ENCODE measurements around the gene FIP1L1.
"Not testable (repeated sequence)": the region's sequence is repeated elsewhere in the genome, so short reads cannot be mapped to it uniquely, and the experiment has no call there.

Gene FIP1L1

DNA sequence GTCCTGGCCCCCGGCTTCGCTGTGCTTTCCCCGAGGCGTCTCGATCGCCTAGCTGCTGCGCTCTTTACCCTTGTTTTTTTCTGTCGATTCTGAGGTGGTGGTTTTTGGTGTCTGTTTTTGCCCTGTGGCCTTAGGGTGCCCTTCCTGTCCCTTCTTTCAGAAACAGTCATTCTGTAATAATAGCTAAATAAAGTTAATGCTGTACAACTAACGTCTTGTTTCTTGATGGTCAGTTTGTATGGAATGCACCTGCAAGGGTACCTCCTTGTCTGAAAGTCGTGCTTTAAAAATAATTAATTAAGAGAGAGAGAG, 686 bp downstream of the FIP1L1 start:
- DNase-seq, result no peak

DNA sequence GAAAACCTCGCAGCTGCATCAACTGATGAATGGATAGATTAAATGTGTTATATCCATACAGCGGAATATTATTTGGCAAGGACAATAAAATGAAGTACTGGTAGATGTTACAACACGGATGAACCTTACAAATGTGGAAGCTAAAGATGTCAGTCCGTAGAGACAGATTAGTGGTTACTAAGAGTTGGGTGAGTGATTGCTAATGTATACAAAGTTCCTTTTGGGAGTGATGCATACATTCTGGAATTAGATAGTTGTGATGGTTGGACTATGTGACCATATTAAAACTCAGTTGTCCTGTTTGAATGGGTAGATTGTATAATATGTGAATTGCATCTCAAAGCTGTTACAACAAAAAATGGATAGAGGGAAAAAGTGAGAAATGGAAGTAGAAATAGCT, 2.8 kb downstream of the FIP1L1 start:
- DNase-seq, result no peak

DNA sequence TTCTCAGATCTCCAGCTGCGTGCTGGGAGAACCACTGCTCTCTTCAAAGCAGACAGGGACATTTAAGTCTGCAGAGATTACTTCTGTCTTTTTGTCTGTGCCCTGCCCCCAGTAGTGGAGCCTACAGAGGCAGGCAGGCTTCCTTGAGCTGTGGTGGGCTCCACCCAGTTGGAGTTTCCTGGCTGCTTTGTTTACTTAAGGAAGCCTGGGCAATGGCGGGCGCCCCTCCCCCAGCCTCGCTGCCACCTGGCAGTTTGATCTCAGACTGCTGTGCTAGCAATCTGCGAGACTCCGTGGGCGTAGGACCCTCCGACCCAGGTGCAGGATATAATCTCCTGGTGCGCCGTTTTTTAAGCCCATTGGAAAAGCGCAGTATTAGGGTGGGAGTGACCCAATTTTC, 32.0 kb downstream of the FIP1L1 start:
- DNase-seq, result not testable (repeated sequence)

DNA sequence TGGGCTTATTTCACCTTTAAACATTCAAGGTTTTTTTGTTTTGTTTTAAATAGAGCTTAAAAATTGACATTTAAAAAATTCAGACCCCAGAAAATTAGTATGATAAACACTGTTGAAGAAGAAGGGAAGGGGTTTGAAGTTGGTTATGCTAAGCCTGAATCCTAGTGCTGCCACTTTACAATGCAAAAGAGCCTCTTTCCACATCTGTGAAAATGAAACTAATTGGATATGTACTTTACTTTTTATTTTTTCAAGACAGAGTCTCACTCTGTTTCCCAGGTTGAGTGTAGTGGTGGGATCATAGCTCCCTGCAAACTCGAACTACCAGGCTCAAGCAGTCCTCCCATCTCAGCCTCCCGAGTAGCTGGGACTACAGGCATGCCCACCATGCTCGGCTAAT, 41.8 kb downstream of the FIP1L1 start:
- no peak for DNase-seq

DNA sequence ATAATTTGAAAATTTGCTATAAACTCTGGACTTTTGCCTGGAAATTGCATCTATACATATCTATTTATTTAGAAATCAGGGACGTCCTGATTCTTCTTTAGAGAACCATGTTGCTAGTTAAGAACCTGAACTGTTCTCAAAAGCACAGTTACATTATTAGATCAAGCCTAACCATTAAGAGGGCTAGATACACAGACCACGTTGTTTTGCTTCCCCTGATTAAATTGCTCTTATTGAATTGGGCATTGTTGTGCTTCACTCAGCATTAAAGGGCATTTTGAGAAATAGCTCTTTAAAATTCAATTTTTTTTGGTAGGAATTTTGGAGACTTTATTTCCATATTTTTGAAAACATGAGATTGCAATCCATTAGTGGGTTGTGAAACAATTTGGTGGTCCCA, 44.4 kb downstream of the FIP1L1 start:
- DNase-seq, result no peak

DNA sequence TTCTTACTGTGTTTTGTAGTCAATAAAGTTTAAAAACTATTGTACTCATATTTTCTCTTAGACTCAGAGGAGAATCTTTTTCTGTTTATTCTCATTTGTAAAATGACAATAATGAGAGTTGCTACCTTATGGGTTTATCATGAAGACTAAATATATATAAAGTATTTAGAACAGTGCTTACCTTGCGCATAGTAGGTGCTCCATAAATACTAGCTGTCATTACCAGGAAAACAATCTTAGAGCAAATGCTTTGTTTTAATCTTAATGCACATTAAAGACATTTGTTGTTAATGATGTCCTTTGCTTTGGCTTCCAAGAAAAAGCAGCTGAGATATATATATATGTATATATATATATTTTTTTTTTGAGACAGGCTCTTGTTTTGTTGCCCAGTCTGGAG, 44.9 kb downstream of the FIP1L1 start:
- no peak for DNase-seq

DNA sequence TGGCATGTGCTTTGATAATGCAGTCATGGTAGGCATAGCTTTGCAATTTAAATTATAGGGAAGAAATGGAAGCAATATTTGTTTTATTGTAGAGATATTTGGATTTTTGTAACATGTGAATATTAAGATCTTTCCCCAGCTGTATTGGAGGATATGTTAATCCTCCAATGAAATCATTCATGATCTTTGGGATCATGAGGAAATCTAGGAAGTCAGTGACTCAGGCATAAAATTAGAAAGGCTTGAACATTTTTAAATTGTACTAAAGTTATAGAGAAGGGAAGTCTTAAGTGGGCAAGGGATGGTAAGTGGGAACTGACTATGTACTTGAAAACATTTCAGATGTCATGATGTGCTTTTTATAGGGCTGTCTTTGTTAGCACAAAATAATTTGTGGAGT, 46.8 kb downstream of the FIP1L1 start:
- DNase-seq, result no peak

DNA sequence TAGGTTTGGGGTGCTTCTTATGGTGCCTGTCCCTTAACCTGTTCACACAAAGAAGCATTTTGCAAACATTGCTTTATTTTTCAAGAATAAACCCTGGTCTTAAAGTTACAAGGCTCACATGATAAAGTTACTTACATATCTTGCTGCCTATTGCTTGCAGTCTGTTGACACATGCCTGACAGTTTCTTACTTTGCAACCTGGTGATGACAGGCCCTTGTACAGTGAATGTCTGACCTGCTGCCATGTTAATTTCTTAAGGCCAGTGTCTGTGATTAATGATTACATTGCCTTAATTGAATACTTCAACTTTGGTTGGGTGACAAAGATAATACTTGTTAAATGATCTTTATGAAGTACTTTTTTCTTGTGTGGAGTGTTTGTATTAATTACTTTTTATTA, 49.9 kb downstream of the FIP1L1 start:
- DNase-seq, result no peak

DNA sequence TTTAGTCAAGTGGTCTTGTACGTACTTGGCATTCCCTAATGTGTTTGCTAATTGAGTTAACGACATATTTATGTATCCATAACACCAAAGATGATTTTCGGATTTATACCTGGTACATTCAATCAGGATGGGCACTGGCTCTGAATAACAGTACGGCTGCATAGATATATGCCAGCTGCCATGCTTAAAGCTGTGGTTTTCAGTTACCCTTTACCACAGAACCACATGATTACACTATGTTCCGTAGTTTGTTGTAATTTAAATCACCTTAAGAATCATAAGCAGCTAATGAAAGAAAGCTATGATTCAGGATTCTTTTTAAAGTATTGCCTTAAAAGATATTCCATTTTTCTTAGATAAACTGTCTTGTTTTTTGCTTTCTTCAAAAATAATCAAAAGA, 53.6 kb downstream of the FIP1L1 start:
- DNase-seq, result no peak

DNA sequence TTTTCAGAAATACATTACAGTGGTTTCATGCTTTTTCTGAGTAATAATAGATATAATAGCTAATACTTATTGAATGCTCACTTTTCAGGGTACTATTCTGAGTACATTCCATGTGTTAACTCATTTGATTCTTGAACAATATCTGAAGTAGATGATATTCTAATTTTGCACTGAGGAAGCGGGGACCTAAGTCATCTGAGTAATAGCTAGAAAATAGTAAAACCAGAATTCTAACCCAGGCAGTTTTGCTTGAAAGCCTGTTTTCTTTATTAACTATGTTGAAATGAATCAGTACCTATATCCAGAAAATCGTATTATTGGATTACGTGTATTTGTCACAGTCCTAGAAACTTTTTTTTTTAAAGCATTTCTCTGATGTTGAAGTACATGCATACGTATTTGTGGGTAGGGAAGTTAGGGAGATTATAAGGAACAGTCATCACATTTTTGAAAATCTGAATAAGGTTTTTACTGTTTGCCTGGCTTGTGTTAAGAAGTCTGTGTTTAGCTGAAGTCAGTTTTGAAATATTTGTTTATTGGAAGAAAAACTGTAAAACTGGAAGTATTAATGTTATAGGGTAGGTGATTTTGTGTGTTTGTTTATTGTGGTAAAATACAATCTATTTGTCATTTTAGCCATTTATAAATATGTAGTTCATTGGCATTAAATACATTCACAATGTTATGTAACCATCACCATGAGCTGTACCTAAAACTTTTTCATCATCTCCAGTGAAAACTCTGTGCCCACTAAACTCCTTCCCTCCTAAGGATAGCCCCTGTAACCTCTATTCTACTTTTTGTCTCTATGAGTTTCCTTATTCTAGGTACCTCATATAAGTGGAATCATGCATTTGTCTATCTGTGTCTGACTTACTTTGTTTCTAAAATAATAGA, 55.3 kb downstream of the FIP1L1 start:
- no peak for DNase-seq

DNA sequence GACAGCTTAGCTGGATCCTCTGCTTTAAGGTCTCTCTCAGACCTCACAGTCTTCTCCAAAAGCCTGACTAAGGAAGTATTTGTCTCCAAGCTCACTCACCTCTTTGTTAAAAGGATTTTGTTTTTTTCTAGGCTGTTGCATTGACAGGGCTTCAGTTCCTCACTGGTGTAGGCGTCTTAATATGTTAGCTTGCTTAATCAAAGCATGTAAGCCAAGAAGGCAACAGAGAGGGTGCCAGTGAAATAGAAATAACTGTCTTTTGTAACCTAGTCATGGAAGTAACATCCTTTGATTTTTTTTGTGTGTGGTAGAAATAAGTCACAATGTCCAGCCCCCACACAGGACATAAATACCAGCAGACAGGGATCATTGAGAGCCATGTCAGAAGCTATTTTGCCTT, 58.8 kb downstream of the FIP1L1 start:
- no peak for DNase-seq

DNA sequence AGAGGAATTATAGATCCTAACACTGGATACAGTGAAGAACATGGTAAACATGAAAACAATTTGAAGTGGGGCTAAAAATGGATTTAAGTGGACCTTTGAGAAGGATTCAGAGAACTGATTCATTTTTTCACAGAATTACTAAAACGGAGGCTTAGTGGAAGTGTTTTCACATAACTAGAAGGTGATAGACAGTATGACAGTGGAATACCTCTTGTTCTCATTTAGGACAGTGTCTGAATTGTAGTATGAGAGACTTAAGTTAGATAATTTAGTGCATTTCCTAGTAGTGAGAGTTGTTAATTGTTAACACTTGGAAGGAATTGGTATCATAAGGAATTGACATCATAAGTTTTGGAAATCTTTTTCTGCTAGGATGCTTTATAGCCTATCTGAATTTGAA, 64.1 kb downstream of the FIP1L1 start:
- DNase-seq, result no peak

DNA sequence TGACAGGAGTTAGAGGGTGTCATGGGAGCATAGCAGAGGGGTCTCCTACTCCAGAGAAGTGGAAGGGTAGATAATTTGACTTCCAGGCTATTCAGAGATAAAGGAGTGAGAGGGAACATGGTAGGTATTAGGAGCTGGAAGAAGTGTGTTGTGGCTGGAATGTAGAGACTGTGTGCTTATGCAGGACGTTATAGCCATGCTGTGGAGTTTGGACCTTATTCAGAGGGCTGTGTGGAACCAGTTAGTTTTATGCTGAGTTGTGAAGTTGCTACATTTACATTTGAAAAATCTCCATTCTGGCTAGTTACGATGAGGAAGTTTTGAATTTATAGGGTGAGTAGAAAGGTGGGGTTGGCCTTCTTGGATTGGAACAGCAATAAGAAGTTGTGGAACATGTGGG, 67.5 kb downstream of the FIP1L1 start:
- no peak for DNase-seq

DNA sequence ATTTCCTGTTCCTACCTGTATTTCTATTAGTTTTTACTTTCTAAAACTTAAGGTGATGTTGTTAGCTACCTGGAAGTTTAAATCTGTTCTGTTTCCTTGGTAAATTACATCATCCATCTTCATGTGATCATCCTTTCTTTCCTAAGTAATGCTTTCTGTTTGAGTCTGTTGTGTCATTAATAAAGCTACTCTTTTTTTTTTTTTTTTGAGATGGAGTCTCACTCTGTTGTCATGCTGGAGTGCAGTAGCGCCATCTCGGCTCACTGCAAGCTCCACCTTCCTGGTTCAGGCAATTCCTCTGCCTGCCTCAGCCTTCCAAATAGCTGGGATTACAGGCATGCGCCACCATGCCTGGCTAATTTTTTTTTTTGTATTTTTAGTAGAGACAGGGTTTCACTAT, 73.3 kb downstream of the FIP1L1 start:
- no peak for DNase-seq

DNA sequence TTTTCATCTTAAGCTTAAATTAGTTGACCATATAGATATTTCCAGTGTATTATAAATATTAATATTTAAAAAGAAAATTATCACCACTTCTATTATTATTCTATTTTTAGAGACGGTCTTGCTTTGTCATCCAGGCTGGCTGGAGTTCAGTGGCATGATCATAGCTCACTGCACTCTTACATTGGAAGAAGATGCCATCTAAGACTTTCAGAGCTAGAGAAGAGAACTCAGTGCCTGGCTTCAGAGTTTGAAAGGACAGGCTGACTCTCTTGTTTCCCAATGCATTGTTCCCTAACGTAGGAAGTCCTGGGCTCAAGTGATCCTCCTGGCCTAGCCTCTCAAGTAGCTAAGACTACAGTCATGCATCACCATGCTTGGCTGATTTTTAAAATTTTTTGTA, 75.9 kb downstream of the FIP1L1 start:
- DNase-seq, result no peak

DNA sequence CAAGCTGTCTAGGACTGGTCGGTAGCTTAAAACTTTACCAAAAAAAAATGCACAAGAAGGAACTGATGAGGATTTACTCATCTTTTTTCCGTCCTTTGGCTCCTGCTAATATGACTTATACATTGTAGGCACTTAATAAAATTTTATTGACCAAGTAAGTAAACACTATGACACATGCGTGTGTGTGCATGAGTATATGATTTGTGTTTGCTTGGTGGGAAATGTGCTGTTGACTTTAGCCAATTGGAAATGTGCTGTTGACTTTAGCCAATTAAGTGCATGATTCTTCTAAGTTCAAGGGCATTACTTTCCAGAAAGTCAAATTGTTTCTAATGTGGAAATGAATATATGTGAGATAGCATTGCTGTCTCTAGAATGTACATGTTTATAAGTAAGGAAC, 78.3 kb downstream of the FIP1L1 start:
- no peak for DNase-seq

DNA sequence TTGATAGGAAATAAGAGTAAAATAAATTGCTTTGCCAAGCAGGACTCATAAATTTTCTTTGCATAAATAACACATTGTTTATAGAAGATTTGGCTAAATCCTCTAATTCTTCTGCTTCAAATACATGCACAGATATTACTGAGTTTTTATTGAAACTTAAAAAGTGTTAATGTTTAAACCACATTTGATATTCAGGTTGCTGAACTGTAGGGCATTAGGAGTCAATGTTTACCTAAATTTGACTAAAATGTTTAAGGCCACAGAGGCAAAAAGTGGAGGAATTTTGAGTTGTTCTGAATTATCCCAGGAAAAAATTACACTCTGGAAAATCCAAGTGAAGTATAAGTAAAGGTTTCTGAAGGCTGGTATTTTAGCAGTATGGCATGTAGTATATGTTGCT, 78.7 kb downstream of the FIP1L1 start:
- DNase-seq, result no peak

DNA sequence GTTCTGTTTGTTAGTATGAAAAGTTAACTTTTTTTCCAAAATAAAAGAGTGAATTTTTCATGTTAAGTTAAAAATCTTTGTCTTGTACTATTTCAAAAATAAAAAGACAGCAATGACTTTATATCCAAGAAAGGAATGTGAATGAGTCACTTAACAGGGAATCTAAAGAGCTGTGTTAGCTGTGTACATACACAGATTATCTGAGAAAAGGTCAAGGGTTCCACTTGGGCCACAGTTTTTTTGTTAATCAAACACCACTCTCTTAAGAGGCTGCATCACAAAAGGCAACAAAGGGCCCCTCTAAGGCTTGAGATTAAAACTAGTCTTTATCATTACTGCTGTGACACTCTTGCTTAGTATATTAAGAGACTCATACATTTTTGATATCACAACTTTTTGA, 82.1 kb downstream of the FIP1L1 start:
- no peak for DNase-seq

DNA sequence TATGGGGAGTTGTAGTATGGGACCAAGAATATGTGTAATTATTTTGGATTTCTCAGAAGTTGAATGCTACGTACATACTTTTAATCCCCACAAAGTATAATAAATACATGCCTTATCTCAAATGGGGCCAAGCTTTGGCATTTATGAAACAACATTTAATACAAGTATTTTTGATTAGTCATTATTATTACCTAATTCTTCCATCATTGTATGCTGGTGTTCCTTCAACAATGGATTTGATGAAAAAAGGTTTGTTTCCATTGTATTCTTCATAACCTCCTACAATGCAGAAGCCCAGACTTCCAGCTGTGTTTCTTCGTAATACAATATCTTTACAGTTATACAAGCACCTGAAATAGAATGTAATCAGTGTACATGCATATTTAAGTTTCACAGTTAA, 83.8 kb downstream of the FIP1L1 start:
- DNase-seq, result no peak

DNA sequence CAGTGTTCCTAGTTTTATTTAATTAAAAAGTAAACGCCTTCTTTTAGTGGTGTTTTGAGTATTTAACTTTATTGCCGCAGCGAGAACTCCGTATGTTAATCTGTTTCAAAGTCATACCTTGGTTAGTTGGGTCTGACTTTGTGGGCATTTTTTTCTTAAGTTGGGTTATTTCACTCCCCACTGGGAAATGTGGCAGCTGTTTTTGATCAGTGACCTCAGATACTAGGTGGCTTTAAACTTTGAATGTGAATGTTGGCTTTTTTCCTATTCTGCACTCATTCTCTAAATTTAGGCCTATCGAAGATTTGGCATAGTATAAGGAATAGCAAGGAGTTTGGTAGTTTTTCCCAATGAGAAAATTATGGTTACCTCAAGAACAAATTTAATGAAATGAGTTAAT, 85.9 kb downstream of the FIP1L1 start:
- DNase-seq, result no peak

DNA sequence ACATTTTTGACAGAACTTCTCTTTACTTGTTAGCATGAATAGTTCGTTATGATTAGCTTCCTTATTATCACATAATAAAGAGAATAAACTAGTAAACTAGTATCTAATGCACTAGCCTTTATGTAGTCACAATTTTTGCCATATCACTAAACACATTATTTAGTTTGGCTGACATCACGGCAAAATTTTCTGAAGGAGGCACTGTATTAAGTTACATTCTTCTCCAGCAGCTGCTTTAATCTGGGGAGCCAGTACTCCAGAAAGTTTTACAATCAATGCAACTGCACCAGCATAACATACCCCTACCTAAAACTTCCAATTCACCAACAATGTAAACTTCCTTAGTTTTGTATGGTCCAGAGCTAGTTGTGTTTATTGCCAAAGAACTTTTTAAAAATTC, 87.8 kb downstream of the FIP1L1 start:
- DNase-seq, result no peak

DNA sequence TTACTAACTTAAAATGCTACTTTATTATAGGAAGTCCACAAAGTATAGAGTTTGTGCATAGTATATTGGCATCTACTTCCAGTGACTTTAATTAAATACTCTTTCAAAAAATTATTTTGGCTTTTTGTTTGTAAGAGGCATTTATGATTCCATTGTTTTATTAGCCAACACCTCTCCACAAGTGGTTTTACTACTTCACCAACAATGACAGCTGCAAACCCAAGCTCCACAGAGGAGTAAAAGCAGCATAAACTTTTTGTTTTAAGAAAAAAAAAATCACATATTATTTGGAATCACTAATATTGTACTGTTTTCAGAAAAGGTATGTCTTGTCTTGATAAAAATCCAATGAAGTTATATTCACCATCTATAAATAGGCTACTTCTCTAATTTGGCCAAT, 88.5 kb downstream of the FIP1L1 start:
- no peak for DNase-seq

DNA sequence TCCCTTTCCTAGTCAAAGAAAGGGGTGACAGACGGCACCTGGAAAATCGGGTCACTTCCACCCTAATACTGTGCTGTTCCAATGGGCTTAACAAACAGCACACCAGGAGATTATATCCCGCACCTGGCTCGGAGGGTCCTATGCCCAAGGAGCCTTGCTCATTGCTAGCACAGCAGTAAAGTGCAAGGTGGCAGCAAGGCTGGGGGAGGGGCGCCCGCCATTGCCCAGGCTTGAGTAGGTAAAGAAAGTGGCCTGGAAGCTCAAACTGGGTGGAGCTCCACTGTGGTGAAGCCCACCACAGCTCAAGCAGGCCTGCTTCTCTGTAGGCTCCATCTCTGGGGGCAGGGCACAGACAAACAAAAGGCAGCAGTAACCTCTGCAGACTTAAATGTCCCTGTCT, 89.1 kb downstream of the FIP1L1 start:
- not testable (repeated sequence) for DNase-seq

DNA sequence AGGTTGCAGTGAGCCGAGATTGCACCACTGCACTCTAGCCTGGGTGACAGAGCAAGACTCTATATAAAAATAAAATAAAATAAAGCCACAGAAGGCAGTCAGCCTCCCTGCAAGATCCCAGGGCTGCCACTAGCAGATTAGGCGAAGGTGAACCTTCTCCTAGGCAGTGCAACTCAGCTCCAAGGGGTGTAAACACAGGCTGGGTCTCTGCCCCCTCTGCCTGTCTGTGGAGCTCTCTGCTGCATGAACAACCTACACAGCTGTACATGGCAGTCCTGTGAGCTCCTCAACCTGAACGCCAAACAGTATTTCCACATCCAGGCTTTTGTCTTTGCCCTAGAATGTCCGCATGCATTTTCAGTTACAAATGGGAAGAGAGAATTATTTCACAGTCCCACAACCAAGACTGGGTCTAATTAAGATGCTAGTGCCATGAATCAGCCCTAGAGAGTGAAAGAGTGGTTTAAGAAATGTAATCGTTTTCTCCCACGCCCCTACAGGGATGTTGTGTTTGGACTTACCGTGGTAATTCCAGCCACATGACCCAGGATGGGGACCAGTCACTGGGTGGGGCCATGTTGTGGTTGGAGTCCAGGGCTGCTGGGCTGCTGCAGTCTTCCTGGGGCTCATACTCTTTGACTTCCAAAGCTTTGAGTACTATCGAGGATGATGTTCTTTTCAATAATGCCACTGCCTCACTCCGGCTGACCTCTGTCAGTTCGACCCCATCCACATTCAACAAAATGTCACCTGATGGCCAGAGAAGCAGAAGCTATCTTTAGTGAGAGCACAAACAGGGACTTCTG, 99.0 kb downstream of the FIP1L1 start:
- no peak for DNase-seq

Data from NCI-H1092 (cell line).